NT2/D1 (cell line): Measurements from ENCODE around the gene NOP14.

Experiments
- SUZ12 ChIP-seq: IDR thresholded peaks from 2 replicates; pipeline ENCODE4 v1.6.1; 2011; ENCODE audit not compliant: insufficient read length, insufficient read depth; ENCODE audit errors: extremely low read depth
- YY1 ChIP-seq: IDR thresholded peaks from 2 replicates; pipeline ENCODE4 v1.6.1; 2011; ENCODE audit not compliant: insufficient read length, insufficient read depth
- ZNF274 ChIP-seq: IDR thresholded peaks from 2 replicates; pipeline ENCODE4 v1.6.1; 2011; ENCODE audit warnings: mild to moderate bottlenecking, low read depth, low read length

DNA sequence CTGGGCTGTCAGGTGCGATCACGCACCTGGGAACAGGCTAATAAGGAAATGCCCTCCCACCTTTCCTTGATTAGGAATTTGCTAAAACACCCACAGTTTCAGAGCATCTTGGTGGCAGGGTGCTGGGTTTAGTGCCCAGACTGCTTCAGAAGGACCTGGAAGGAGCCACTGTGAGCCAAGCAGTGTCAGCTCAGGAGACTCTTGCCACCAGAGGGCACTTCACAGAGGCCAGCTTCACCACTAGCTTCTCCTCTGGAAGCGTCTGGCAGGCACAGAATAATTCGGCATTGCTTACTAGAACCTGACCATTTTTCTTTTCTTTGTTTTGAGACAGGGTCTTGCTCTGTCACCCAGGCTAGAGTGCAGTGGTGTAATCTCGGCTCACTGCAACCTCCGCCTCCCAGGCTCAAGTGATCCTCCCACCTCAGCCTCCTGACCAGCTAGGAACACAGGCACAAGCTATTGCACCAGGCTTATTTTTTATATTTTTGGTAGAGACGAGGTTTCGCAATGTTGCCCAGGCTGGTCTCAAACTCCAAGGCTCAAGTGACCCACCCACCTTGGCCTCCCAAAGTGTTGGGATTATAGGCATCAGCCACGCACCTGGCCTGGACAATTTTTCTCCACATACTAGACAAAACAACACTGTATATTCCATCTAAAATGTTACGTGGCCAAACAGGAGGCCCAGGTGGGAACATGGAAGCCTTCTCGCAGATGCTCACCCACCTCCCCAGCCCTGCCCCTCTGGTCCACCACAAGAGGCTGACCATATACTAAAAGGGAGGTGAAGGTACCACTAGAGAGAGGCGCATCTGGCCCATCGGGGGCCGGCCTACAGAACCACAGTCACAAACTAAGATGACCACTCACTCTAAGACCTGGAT is 14.1 kb downstream of the NOP14 start:
- TF ChIP-seq YY1 (no peak), SUZ12 (no peak), ZNF274 (no peak)
